CD14-positive monocyte (primary cell): Measurements from ENCODE around the gene SLC14A1. TPM values are rescaled to one million over a fixed set of nuclear protein-coding genes. Genes with fewer than 3 reads are reported as not detected.

ENCODE experiments used
- DNase-seq, 3 donors: peaks; one replicate each; pipeline ENCODE4 v3.0.0-alpha.2; 2011 to 2022
- H2AFZ ChIP-seq: 2 replicates; pipeline ENCODE4 v1.6.0; 2012; ENCODE audit warnings: mild to moderate bottlenecking, low read depth, low read length, inconsistent platforms; ENCODE audit not compliant: insufficient read depth, poor library complexity, severe bottlenecking
- H3K27ac ChIP-seq, 2 donors: 1 replicate in 1 of 2; 2 replicates in 1 of 2; pipeline ENCODE4 v1.5.1; 2012 to 2013; ENCODE audit warnings: low read length in 2 of 2, control low read depth in 1 of 2, inconsistent platforms in 1 of 2, low read depth in 1 of 2, mild to moderate bottlenecking in 1 of 2
- H3K27me3 ChIP-seq, 2 donors: one replicate each; pipeline versions ENCODE4 v1.6.0 to v1.6.1; 2011 to 2013; ENCODE audit warnings: low read length in 2 of 2; ENCODE audit not compliant: control insufficient read depth in 2 of 2, insufficient read depth in 2 of 2
- H3K36me3 ChIP-seq, 2 donors: replicated peaks in 1 of 2; 1 replicate in 1 of 2; 2 replicates in 1 of 2; pipeline versions ENCODE4 v1.5.1 to v1.6.1; 2012 to 2013; ENCODE audit warnings: low read length in 2 of 2, control low read depth in 1 of 2, inconsistent platforms in 1 of 2, mild to moderate bottlenecking in 1 of 2; ENCODE audit not compliant: insufficient read depth in 2 of 2, control insufficient read depth in 1 of 2
- H3K4me1 ChIP-seq, 2 donors: 1 replicate in 1 of 2; 2 replicates in 1 of 2; pipeline versions ENCODE4 v1.5.1 to v1.6.1; 2012 to 2013; ENCODE audit warnings: low read length in 2 of 2, control low read depth in 1 of 2, inconsistent platforms in 1 of 2, mild to moderate bottlenecking in 1 of 2, moderate library complexity in 1 of 2; ENCODE audit not compliant: insufficient read depth in 2 of 2, control insufficient read depth in 1 of 2
- H3K4me2 ChIP-seq: replicated peaks from 2 replicates; pipeline ENCODE3; 2012; ENCODE audit warnings: low read length, moderate library complexity, mild to moderate bottlenecking; ENCODE audit not compliant: poor library complexity, severe bottlenecking; ENCODE audit errors: extremely low read depth
- H3K4me3 ChIP-seq, 3 experiments: fragments of 200-600 bp in 1 of 3; sonication (generic) in 1 of 3; replicated peaks in 1 of 3; 1 replicate in 2 of 3; 2 replicates in 1 of 3; pipeline ENCODE4 v1.5.1; 2011 to 2013; ENCODE audit warnings: low read length in 3 of 3, mild to moderate bottlenecking in 3 of 3, control low read depth in 2 of 3, low read depth in 2 of 3, inconsistent platforms in 1 of 3, moderate library complexity in 1 of 3
- H3K79me2 ChIP-seq: 2 replicates; pipeline ENCODE4 v1.6.0; 2012; ENCODE audit warnings: mild to moderate bottlenecking, control low read depth, inconsistent platforms, low read length, moderate library complexity; ENCODE audit not compliant: insufficient read depth
- H3K9ac ChIP-seq: 2 replicates; pipeline ENCODE4 v1.6.0; 2017; ENCODE audit warnings: low read length, mild to moderate bottlenecking; ENCODE audit not compliant: insufficient read depth, poor library complexity, severe bottlenecking
- H3K9me3 ChIP-seq, 2 donors: replicated peaks in 1 of 2; 1 replicate in 1 of 2; 2 replicates in 1 of 2; pipeline versions ENCODE4 v1.5.1 to v1.6.1; 2012 to 2013; ENCODE audit warnings: low read length in 2 of 2, control low read depth in 1 of 2; ENCODE audit not compliant: control insufficient read depth in 1 of 2, insufficient read depth in 1 of 2
- H4K20me1 ChIP-seq: 2 replicates; pipeline ENCODE4 v1.6.0; 2012; ENCODE audit warnings: mild to moderate bottlenecking, low read length, control low read depth, moderate library complexity; ENCODE audit not compliant: insufficient read depth
- H3K27ac Mint-ChIP-seq, 7 donors: one replicate each; pipeline ENCODE4 v1.8.0; 2020; ENCODE audit warnings: mild to moderate bottlenecking in 7 of 7, mixed read lengths in 7 of 7, moderate library complexity in 6 of 7, inconsistent platforms in 2 of 7
- H3K27me3 Mint-ChIP-seq, 3 donors: one replicate each; pipeline ENCODE4 v1.8.0; 2021 to 2022; ENCODE audit warnings: low read depth in 3 of 3, mild to moderate bottlenecking in 3 of 3, mixed read lengths in 3 of 3, moderate library complexity in 3 of 3, inconsistent platforms in 1 of 3
- H3K36me3 Mint-ChIP-seq, 2 donors: one replicate each; pipeline ENCODE4 v1.8.0; 2020; ENCODE audit warnings: mixed read lengths in 2 of 2, inconsistent platforms in 1 of 2, mild to moderate bottlenecking in 1 of 2
- H3K4me1 Mint-ChIP-seq: one replicate; pipeline ENCODE4 v1.8.0; 2020; ENCODE audit warnings: mild to moderate bottlenecking, mixed read lengths
- H3K4me3 Mint-ChIP-seq, 2 donors: one replicate each; pipeline ENCODE4 v1.8.0; 2020; ENCODE audit warnings: mild to moderate bottlenecking in 2 of 2, mixed read lengths in 2 of 2, moderate library complexity in 1 of 2
- H3K9me3 Mint-ChIP-seq, 7 donors: one replicate each; pipeline ENCODE4 v1.8.0; 2020 to 2022; ENCODE audit warnings: mixed read lengths in 7 of 7, mild to moderate bottlenecking in 6 of 7, moderate library complexity in 6 of 7, inconsistent platforms in 2 of 7
- CTCF ChIP-seq: fragments of 200-600 bp; IDR thresholded peaks from one replicate; pipeline ENCODE4 v1.8.0; 2022; ENCODE audit warnings: antibody characterized with exemption, mild to moderate bottlenecking
- WGBS: methylation state at CpG from one replicate; pipeline ENCODE4 v1.1.5; 2013; ENCODE audit warnings: missing lambda C conversion rate; ENCODE audit not compliant: insufficient coverage; 5-methylcytosine and 5-hydroxymethylcytosine counted together
- intact Hi-C, 2 donors: fragments of 100-400 bp; cut with micrococcal nuclease; formaldehyde crosslinking; loops; one replicate each; pipeline versions ENCODE4 v1.15.0 to v1.15.1; 2023
- polyA plus RNA-seq, 3 donors: library from polyadenylated mRNA; depleted of rRNA in 1 of 3; unstranded in 2 of 3; stranded (reverse) in 1 of 3; fragments of 300-500 nt in 2 of 3; fragments of >200 nt in 1 of 3; fragmentation: Illumina TruSeq in 2 of 3; gene quantifications; 1 replicate in 2 of 3; 2 replicates in 1 of 3; pipeline ENCODE4 v1.2.3, GENCODE V29; 2012 to 2021

The SLC14A1 gene
- polyA plus RNA-seq, 3 donors = not detected

GRCh38 chr18:45786941-45787340, 63.0 kb downstream of the SLC14A1 start:
- Mint-ChIP-seq H3K36me3 (no peaks in the 10 kb centered on the region), H3K4me1 (no peaks in the 10 kb centered on the region), H3K9me3 (no peaks in the 10 kb centered on the region), H3K4me3 (no peak overlapping the region), H3K27me3 (peaks cover 0 to 4% (median 0%) of the 10 kb centered on the region in 3 donors), H3K27ac (no peak overlapping the region)
- no peaks in the 10 kb centered on the region for H3K79me2 ChIP-seq
- DNase-seq = no peak
- H3K27ac ChIP-seq = no peak overlapping the region
- no peaks in the 10 kb centered on the region for H3K9me3 ChIP-seq
- WGBS = no CpG with 5 or more reads among the region's 3 CpGs
- H3K36me3 ChIP-seq = no peaks in the 10 kb centered on the region
- intact Hi-C loops = no loop called here
- no peaks in the 10 kb centered on the region for H4K20me1 ChIP-seq
- no peak overlapping the region for H2AFZ ChIP-seq
- H3K27me3 ChIP-seq = no peaks in the 10 kb centered on the region
- no peak overlapping the region for H3K9ac ChIP-seq
- TF ChIP-seq CTCF = no peak
- H3K4me2 ChIP-seq = no peak overlapping the region
- no peak overlapping the region for H3K4me3 ChIP-seq
- no peaks in the 10 kb centered on the region for H3K4me1 ChIP-seq

GRCh38 chr18:45787346-45787745, 63.4 kb downstream of the SLC14A1 start:
- Histone ChIP-seq H3K4me2 (no peak overlapping the region), H3K4me3 (no peak overlapping the region), H3K79me2 (no peaks in the 10 kb centered on the region), H3K27ac (no peak overlapping the region), H2AFZ (no peak overlapping the region), H3K36me3 (no peaks in the 10 kb centered on the region), H4K20me1 (no peaks in the 10 kb centered on the region), H3K9ac (no peak overlapping the region), H3K9me3 (no peaks in the 10 kb centered on the region), H3K27me3 (no peaks in the 10 kb centered on the region), H3K4me1 (no peaks in the 10 kb centered on the region)
- Mint-ChIP-seq H3K4me3 (no peak overlapping the region), H3K9me3 (no peaks in the 10 kb centered on the region), H3K4me1 (peaks cover under 1% of the 10 kb centered on the region), H3K27me3 (peaks cover 0 to 4% (median under 1%) of the 10 kb centered on the region in 3 donors), H3K36me3 (no peaks in the 10 kb centered on the region), H3K27ac (no peak overlapping the region)
- WGBS = 100% methylated on average over 1 of the region's 1 CpG
- intact Hi-C loops = no loop called here
- no peak for DNase-seq
- TF ChIP-seq CTCF = no peak
